ENCODE results near the gene SEMA3C.

DNA sequence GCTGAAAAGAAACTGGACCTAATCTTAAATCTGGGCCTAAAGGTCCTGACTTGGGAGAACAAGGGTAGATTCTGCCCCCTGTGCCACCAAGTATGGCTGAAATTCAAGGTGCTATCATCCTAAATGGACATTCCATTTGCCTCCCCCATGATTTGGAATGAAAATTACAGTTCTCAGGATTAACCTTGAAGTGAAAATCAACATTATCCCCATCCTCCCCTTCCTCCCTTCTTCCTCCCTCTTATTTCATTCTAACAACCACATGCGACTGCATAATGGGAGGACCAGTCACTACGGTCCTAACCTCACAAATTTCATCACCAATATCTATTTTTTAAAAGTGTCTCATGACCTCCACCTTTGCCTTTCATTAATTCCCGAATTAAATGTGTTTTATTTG is 62.1 kb downstream of the SEMA3C start:
- TF ChIP-seq, protein P1, sequence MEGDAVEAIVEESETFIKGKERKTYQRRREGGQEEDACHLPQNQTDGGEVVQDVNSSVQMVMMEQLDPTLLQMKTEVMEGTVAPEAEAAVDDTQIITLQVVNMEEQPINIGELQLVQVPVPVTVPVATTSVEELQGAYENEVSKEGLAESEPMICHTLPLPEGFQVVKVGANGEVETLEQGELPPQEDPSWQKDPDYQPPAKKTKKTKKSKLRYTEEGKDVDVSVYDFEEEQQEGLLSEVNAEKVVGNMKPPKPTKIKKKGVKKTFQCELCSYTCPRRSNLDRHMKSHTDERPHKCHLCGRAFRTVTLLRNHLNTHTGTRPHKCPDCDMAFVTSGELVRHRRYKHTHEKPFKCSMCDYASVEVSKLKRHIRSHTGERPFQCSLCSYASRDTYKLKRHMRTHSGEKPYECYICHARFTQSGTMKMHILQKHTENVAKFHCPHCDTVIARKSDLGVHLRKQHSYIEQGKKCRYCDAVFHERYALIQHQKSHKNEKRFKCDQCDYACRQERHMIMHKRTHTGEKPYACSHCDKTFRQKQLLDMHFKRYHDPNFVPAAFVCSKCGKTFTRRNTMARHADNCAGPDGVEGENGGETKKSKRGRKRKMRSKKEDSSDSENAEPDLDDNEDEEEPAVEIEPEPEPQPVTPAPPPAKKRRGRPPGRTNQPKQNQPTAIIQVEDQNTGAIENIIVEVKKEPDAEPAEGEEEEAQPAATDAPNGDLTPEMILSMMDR (IDR thresholded peaks at IDR 0.05) = no peak
- TF ChIP-seq POLR2A (IDR thresholded peaks at IDR 0.05) = no peak
